ENCODE data around the gene TNFSF12. TPM values are rescaled to one million over a fixed set of nuclear protein-coding genes. Genes with fewer than 3 reads are reported as not detected.

Gene TNFSF12
- total and polyA plus RNA-seq, 7 donors = 18.0 to 122 (median 60.1) TPM

DNA sequence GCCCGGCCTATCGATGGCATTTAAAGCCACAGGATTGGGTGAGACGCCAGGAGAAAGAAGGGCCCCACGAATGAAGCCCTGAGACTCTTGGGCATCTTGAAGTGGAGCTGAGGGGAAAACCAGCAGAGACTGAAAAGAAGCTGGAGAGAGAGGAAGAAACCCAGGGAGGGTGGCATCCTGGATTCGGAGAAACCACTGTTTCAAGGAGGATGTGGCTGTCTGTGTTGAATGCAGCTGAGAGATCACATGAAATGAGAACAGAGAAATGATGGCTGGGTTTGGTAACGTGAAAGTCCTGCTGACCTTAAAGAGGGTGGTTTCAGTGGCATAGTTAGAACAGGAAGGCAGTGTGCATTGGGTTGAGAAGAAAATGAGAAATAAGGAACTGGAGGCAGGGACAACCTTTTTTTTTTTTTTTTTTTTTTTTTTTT lies 3.8 kb downstream of the TNFSF12 start:
- TF ChIP-seq POLR2AphosphoS5 (IDR thresholded peaks at IDR 0.05) (peak in 1 of 4 donors; percentile 22), POLR2A (IDR thresholded peaks at IDR 0.05) (no peak), EP300 (IDR thresholded peaks at IDR 0.05) (no peak)
- TF ChIP-seq, protein P1, sequence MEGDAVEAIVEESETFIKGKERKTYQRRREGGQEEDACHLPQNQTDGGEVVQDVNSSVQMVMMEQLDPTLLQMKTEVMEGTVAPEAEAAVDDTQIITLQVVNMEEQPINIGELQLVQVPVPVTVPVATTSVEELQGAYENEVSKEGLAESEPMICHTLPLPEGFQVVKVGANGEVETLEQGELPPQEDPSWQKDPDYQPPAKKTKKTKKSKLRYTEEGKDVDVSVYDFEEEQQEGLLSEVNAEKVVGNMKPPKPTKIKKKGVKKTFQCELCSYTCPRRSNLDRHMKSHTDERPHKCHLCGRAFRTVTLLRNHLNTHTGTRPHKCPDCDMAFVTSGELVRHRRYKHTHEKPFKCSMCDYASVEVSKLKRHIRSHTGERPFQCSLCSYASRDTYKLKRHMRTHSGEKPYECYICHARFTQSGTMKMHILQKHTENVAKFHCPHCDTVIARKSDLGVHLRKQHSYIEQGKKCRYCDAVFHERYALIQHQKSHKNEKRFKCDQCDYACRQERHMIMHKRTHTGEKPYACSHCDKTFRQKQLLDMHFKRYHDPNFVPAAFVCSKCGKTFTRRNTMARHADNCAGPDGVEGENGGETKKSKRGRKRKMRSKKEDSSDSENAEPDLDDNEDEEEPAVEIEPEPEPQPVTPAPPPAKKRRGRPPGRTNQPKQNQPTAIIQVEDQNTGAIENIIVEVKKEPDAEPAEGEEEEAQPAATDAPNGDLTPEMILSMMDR (IDR thresholded peaks at IDR 0.05) = no peak
- 51 to 82% methylated on average over 6 of the region's 6 CpGs for WGBS, 2 donors
- H3K4me3 ChIP-seq = no peak overlapping the region
- H3K36me3 ChIP-seq = peaks cover 0 to 17% (median 11%) of the 10 kb centered on the region in 4 donors
- DNase-seq = no peak
- intact Hi-C loops (cut with DNase I) = no loop called here
- H3K9me3 ChIP-seq = no peaks in the 10 kb centered on the region
- H3K27me3 ChIP-seq = no peaks in the 10 kb centered on the region
- peaks cover 0 to 30% (median 26%) of the 10 kb centered on the region in 4 donors for H3K4me1 ChIP-seq
- peak overlapping the region in 3 of 4 donors; percentile 4 to 37 (median 31) for H3K27ac ChIP-seq

- intact Hi-C loops (cut with DNase I) = no loop called here
- Histone ChIP-seq H3K9me3 (no peaks in the 10 kb centered on the region), H3K27ac (peak overlapping the region in 2 of 4 donors; percentile 2 to 35), H3K36me3 (peaks cover 0 to 17% (median 11%) of the 10 kb centered on the region in 4 donors), H3K4me1 (peaks cover 0 to 33% (median 30%) of the 10 kb centered on the region in 4 donors), H3K27me3 (no peaks in the 10 kb centered on the region), H3K4me3 (no peak overlapping the region)
- DNase-seq = no peak
- TF ChIP-seq EP300 (IDR thresholded peaks at IDR 0.05) = no peak
- TF ChIP-seq POLR2A (IDR thresholded peaks at IDR 0.05) = no peak
- TF ChIP-seq, protein P1 (IDR thresholded peaks at IDR 0.05) = no peak
- TF ChIP-seq POLR2AphosphoS5 (IDR thresholded peaks at IDR 0.05) = no peak
- WGBS, 2 donors = 98 to 100% methylated on average over 1 of the region's 1 CpG
Observed at GRCh38 chr17:7553356-7553755, 4.5 kb downstream of the TNFSF12 start.

DNA sequence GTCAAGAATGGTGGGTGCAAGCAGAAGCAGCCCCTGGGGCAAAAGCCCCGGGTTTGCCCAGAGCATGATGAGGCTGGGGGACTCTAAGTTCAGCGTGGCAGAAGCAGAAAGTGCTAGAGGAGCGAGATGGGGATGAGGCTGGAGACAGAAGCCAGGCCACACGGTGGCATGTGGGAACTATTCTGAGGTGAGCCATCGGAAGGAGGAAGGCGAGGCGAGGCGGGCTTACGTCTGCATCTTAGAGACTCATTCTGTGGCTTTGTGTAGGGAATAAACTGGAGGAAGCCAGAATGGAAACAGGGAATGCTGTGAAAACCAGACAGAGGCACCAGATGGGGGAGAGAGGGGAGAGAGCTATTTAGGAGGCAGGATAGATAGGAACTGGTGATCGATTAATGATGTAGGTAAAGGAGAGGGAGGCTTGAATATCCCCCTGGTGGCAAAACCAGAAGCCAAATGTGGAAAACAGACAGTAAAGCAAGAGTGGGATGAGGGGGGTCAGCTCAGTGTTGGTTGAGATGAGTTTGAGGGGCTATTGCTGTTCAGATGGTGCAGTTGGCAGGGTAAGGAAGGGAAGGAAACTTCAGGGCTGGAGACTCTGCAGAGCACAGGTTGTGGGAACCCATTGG lies 6.6 kb downstream of the TNFSF12 start:
- WGBS, 2 donors = 77 to 87% methylated on average over 10 of the region's 10 CpGs
- Histone ChIP-seq H3K4me1 (peaks cover 0 to 36% (median 35%) of the 10 kb centered on the region in 4 donors), H3K9me3 (no peaks in the 10 kb centered on the region), H3K27me3 (no peaks in the 10 kb centered on the region), H3K36me3 (peaks cover 0 to 14% (median 11%) of the 10 kb centered on the region in 4 donors), H3K27ac (no peak overlapping the region), H3K4me3 (no peak overlapping the region)
- no peak for DNase-seq
- TF ChIP-seq EP300 (IDR thresholded peaks at IDR 0.05) (no peak), POLR2A (IDR thresholded peaks at IDR 0.05) (no peak), POLR2AphosphoS5 (IDR thresholded peaks at IDR 0.05) (no peak)
- TF ChIP-seq, protein P1 (IDR thresholded peaks at IDR 0.05) = no peak
- intact Hi-C loops (cut with DNase I) = no loop called here

DNA sequence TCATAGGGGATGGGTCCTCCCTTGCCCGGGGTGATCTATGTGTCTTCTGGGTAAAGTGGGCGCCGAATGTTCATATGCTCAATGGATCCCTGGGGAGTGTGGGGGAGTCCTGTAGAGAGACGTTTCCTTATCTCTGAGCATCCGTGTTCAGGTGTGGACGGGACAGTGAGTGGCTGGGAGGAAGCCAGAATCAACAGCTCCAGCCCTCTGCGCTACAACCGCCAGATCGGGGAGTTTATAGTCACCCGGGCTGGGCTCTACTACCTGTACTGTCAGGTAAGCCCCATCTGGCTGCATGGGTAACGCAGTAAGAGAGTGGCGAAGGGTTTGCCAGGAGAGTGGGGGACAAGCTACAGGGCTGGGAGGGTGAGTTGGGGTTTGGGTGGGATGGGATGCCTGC lies 7.8 kb downstream of the TNFSF12 start:
- H3K27ac ChIP-seq = peak overlapping the region; percentile 89 to 98 (median 97)
- DNase-seq = no peak
- TF ChIP-seq, protein P1 (IDR thresholded peaks at IDR 0.05) = no peak
- no peak for TF ChIP-seq EP300 (IDR thresholded peaks at IDR 0.05)
- no peak for TF ChIP-seq POLR2AphosphoS5 (IDR thresholded peaks at IDR 0.05)
- no peak for TF ChIP-seq POLR2A (IDR thresholded peaks at IDR 0.05)
- WGBS, 2 donors = 22 to 71% methylated on average over 12 of the region's 12 CpGs
- no peaks in the 10 kb centered on the region for H3K9me3 ChIP-seq
- intact Hi-C loops (cut with DNase I) = no loop called here
- peaks cover 0 to 41% (median 39%) of the 10 kb centered on the region in 4 donors for H3K4me1 ChIP-seq
- H3K4me3 ChIP-seq = no peak overlapping the region
- H3K27me3 ChIP-seq = no peaks in the 10 kb centered on the region
- peaks cover 0 to 5% (median 2%) of the 10 kb centered on the region in 4 donors for H3K36me3 ChIP-seq

Measured in sigmoid colon (tissue), 7 donors.